ENCODE measurements around the gene PARD3.

PARD3 gene

DNA sequence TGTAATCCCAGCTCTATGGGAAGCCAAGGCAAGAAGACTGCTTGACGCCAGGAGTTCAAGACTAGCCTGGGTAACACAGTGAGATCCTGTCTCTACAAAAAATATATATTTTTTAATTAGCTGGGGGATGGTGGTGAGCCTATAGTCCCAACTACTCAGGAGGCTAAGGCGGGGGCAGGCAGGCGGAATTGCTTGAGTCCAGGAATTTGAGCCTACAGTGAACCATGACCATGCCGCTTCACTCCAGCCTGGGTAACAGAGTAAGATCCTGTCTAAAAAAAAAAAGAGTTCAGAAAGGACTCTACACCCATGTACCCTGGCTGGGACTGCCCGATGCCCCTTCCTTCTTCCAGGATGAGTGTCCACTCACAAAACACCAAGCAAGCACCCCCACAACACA, 648.7 kb downstream of the PARD3 start:
- DNase-seq = no peak

DNA sequence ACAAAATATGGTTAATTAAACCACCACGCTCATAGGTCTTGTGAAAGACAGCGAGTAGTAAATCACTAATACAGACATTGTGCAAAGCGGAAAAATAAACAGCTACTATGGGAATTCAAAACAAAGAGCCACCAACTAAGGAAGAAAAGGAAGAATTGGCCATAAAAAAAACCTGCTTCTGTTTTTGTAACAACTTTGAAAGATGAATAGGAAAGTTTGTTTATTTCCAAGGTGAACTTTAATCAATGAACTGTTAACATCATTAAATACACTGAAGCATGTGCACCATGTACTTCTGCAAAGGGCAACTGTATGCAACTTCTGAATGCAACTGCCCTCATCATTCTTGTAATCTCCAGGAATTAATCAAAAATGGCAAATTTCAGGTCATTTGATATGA, 651.1 kb downstream of the PARD3 start:
- DNase-seq = no peak

DNA sequence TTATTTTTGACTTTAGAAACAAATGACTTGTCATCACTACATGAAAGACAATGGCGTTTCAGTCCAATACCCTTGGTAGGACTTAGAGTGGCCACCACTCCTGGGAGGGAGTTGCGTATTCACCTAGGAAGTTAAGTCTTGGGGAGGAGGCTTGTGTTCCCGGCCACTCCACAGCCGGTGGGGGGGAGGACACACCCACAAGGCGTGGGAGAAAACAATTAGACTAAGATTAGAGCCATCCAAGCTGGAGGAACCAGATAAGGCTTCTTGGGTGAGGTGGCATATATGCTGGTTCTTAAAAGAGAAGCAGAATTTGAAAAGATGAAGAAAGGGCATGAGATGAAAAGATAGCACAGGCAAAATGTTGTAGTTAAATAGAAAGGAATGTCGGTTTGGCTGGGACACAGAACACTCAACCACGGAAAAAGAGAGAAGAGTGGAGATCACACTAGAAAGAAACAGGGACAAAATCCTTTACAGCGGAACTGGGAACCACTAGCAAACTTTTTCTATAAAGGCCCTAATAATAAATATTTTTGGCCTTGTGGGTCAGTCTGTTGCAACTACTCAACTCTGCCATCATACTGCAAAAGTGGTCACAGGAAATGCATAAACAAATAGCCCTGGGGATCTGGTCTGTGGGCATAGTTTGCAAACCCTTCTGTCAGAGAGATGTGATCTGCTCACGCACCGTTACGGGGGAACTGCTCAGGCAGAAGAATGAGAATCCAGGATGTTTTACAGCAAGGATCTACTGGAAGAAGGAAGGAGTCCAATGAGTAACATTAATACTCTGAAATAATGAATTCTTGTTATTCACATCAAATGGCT, 651.8 kb downstream of the PARD3 start:
- DNase-seq = no peak

DNA sequence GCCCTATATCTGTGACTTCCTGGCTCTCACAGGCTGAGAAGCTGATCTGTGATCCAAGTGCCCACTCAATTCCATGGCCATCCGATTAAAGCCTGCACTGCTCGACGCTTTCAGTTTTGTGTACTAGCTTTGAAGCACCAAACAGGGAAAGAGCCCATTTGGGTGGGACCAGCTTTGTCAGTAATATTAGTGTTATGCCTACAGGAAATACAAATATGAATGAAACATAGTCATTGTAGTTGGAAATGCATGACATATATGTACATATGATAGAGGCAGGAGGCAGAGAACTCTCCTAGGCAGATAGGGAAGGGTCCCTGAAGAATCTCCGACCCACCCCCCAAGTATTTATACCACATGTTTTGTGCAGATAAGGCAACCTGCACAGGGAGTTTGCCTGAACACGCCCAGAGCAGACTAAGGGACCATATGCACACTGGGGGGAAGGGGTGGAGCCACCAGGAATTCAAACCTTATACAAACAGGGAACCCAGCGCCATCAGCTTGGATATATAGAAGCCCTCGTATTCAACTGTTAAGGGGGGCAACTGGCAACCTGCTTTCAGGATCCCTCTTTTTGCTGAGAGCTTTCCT, 653.2 kb downstream of the PARD3 start:
- no peak for DNase-seq

DNA sequence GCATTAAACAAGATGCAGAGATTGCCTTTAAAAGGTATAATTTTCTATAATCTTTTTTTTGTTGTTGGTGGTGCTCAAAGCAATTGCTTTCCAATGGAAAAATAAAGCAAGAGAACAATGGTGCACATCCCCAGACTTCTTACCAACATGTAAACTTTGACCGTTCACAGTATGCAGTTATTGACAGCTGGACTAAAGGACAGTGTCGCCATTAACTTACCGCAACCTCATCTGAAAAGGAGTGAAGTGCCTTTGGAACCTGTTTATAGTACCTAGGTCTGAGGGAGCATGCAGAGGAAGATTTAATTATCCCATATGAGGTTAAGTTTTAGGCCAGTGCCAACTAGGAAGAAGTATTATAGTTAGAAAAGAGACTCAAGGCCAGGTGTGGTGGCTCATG, 654.5 kb downstream of the PARD3 start:
- DNase-seq = no peak

DNA sequence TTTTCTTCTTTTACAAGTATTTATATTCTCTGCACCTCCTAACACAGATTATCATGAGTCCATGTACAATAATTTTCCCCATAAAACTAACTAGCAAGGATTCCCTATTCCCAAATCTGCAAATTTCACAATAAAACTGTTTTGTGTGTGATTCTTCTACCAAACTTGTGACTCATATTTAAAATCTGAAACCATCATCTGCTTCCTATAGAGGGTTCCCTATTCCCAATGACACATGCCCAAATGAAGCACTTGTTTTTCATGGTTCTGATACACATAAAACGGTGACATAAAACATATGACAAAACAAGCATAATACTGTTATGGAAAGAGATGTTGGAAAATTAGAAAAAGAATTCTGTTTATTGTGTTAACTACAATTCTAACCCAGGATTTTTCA, 657.6 kb downstream of the PARD3 start:
- no peak for DNase-seq

DNA sequence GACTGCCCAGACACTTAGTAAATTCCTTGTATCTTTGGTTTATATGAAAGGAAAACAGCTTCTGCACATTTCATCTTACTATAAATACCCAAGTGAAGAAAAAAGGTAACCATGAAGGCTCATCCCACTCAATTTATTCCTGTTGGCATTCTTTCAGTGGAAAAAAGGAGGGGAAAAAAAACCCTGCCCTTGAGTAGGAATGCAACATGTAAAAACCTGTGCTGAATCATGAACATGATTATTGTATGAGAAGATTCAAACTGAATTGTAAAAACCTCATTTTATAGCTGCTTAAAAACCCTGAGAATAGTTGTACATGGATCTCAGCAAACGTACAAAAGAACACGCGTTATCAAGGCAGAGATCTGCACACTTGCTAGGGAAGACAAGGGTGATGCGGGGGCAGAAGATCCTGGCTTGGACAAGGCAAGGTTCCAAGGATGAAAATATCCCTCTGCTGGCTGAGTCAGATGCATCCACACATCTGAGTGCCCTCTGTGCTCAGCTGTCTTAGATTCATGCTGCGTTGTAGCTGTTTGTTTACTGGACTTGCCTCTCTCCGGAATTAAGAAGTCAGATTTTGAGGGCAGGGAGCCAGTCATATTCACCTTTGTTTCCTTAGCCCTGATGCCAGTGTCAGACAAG, 658.2 kb downstream of the PARD3 start:
- peak; percentile 3 for DNase-seq

DNA sequence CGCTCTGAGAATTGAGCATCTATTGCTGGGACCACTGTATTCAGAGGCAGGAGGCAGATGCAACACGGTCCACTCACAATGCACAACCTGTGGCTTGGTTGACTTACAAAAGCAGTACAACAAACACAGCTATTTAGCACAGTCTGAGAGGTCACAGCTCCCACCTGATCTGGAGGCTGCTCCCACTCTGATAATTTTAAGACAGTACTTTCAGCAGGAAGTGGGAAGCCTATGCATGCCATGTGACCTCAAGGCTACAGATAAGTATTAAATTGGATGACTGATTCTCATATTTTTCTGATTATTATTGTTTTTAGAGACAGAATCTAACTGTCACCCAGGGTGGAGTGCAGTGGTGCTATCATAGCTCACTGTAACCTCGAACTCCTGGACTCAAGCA, 659.3 kb downstream of the PARD3 start:
- no peak for DNase-seq

DNA sequence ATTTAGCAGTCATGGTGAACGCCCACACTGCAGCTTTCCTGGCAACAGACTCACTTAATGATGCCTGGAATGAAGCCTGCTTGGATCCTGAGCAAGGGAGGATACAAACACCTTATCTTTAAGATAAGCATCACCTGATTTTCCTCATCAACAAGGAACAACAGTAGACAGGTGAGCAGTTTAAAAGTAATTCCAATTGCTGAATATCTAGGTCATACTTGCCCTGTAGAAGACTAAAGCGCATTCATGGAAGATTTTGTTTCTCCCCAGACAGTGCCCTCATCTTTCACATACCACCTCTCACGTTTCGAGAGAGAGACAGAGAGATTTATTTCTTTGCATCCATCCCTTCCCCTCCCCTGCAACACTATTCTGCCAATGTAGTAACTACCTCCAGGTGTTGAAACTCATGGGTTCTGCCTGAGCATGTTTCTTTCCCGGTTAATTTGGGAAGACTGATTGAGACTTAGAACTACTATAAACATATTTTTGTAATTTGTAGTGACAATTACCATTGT, 660.7 kb downstream of the PARD3 start:
- DNase-seq = no peak

DNA sequence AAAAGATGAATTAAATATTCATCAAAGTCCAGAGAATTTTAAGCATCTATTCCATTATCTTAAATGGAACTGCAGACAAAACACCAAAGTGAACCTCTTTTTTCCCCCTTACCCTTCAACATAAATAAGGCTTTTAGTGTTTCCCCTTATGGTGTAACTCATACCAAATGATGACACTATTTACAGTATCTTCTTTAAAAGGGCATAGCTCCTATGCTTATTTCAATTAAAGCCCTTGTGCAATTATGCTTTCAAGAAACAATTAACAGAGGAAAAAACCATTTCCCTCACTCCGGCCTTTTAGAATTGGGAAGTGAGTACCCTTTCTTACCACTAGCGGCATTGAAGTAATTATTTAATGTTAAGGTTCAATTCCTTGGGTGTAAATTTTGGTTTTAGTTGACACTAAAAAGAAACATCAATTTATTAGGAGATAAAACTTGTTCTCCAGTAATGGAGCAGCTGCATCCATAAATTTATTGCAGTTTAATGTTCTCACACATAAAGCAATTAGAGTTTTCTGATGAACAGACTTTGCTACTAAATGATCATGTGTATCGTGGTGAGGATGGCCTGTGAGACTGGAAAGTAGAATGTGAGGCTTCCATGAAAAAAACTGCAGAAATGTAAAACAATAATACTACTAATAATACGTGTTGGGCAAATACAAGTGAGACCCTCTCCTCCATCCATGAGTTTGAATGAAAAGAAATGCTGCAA, 661.3 kb downstream of the PARD3 start:
- no peak for DNase-seq

DNA sequence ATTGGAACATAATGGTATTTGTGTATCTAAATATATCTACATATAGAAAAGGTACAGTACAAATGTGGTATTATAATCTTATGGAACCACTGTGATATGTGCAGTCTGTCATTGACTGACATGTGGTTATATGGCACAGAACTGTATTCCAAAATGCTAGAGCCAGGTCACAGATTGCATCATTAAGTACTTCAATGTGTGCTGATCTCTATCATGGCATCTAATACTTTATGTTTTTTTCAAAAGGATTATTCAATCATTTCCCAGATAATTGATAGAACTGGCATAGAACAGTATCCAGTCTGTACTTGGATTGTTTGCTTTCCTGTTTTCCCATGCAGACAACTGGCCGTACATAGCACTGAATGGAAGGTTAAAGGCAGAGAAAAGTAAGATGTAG, 662.7 kb downstream of the PARD3 start:
- DNase-seq = no peak

DNA sequence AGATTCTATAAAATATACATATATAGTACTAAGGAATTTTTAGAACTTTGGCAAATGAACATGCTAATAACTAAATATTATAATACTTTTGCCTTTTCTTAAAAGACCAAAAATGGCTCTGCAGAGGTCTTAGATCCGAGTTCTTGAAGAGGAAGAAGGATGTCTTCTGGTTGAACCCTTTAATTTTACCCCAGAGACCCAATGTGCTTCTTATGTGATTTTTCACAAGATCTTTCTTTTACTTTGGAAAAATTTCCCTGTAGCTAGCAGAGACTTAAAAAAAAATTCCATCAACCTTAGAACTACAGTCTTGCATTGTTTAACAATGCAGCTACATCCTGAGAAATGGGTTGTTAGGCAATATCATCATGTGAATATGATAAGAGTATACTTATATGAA, 663.2 kb downstream of the PARD3 start:
- DNase-seq = no peak

DNA sequence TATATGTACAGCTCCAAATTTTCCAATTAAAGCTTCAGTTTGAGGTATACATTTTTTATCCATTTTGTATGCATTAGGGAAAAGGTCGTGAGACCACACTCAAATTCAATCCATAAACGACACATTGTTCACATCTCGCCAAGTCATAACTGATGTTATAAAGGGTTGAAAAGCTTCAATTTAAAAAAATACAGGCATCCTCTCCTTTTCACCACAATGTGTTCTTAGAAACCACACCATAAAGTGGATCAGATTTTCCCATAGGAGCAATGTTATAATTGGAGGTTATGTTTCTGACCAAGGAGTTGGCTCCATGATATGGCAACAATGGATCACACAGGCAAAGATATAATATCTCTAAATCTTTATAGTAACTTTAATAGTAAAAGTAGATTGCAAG, 663.6 kb downstream of the PARD3 start:
- DNase-seq = no peak

DNA sequence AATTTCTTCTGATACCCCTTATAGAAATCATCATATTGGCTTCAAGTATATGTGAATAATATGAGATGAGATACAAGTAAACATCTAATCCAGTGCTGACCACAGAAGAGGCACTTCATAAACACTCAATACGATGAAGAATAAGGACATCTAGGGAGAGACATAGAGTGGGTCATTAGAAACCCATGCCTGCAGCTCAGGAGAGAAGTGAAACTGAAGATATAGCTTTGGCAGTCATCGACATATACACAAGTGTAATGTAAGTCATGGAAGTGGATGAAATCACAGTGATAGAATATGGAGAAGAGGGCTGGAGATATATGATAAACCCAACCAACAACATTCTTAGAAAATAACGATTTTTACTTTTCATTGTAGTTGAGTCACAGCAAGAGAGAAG, 665.0 kb downstream of the PARD3 start:
- no peak for DNase-seq

DNA sequence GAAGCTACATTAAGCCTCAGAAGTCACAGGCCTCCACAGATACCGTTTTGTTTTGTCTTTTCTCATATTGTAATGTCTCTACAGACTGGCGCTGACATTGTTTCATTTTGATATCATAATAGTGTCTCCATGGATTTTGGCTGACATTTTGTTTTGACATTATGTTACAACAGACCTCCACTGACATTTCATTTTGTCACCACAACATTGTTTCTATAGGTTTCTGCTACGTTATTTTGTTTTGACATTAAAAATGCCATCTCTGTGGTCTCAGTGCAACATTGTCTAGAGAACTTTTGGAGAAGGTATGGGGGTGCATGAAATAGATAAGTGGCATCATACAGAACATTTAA, 666.8 kb downstream of the PARD3 start:
- DNase-seq = no peak

DNA sequence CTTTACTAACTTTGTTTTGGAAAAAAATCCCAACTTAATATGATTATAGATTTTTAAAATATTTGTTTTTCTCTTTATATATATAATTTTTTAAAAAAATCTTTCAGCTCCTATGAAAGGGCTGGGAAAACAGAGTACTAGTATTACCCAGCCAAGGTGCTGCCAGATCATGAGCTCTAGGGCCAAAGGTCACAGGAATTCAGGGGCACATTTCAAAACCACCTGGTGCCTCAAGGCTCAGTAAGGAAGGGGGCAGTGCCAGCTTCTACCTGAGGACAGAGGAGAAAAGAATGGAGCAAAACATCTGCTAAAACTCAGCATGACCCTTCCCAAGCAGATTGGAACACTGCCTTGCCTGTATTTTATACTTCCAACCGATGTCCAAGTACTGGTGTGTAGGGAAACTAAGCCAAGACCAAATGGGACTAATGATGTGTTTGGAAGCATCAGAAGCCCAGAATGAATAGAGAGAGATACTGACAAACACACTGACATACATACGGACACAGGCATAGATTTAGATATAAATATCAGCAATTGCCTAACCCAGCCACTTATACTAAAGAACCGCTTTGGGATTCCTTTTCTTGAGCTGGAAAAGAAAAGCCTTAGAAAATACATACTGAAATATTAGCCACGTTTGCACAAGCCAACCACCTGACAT, 667.3 kb downstream of the PARD3 start:
- DNase-seq = no peak

DNA sequence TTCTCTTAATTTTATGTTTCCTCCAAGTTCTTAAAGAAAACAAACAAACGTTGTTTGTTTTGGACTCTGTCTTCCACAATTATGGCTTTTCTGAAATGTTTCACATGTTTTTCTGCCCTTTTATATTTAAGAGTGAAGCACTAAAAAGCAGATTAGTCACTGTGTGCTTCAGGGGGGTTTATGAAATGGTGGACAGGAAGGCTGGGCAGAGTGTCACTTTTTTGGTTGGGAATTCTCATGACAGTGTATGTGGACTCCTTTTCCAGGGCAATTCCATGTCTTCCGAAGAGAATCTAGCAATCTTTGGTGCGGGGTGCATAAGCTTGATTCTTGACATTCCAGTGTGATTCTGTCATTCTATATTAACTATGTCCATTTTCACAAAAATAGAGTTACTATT, 669.4 kb downstream of the PARD3 start:
- DNase-seq = no peak

DNA sequence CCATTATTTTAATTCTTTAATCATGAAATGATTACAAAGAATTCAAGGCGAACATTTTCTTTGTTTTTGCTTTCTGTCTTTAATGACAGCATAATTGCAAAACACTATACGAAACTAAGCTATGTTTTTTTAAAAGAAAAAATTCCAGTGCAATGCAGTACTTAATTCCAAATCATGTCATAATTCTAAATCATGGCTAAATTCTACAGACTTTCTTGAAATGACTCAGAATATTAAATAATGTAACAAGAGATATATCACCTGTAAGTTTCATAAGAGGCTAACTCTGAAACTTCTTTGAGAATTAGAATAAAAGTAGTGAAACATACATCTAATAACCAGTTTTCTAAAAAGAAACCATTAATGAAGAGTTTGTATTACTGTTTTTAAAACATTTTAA, 671.6 kb downstream of the PARD3 start:
- DNase-seq = no peak

DNA sequence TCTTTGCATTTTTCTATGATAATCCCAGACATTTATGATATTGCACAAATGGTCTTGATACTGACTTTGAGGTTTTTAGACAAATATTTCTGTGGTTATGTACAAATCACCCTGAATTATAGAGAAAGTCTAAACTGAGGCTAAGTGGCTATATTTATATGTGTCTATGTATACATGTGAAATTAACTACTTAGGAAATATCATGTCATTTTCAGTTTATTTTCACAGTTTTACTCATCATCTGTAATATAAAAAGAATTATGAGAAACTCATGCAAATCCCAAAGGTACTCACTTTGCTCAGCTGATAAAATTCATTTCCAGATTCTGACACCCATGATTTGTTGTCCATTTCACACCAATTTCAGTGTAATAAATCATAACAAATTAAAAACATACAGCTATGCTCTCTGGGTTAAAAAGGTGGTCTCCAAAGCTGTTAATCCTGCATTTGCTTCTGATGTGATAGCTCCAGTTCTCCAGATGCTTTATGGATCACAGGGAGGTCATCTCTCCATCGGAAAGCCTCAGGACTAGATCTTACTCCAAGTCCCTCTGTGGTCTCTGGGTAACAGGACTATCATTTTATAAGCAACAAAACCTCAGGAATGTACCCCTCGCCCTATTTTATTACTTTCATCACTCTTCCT, 673.9 kb downstream of the PARD3 start:
- DNase-seq = no peak

DNA sequence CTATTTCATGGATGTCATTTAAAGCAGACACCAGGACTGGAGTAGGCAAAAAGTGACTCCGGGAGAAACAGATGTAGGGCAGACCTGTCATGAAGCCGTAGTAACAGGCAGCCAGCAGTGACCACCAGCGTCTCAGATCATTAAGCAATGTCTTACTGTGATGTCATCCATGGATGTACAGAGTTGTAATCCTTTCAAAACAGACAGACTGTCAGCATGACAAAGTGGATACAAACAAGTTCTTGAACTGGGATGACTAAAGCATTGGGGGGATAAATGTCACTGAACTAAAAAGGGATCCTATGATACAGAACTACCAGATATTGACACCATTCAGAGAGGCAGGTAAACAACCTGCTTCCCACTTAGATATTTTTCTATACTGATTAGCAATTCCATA, 675.5 kb downstream of the PARD3 start:
- no peak for DNase-seq

DNA sequence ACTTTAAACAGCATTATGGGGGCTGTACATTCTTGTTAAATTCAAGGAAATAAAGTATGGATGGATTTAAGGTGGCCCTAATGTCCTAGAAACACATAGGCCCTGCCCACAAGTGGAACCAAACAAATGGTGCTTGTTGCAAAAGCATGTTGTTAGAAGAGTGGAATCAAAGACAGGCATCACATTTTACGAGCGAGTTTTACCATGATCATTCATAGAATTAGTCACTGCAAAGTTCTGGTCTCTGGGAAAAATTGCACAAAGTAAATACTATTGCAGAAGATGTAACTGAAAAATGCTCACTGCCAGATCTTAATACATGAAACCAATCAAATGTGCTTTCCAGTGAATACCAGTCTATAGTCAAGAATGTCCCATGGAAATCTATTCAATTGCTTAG, 677.1 kb downstream of the PARD3 start:
- no peak for DNase-seq

DNA sequence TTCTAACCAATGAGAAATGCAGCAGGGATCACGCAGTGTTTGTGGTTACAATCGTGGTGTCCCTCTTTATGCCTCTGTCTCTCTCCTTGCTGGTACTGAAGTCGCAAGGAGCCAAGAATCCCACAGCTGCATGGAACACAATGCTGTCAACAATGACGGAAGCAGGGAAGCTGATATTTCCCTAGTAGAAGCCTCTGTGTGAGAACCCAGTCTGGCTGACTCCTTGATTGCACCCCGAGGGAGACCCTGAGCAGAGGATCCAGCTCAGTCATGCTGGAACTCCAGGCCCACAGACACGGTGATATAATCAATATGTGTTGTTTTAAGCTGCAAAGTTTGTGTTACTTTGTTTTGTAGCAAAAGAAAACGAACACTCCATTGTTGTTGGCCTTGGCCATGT, 677.9 kb downstream of the PARD3 start:
- DNase-seq = no peak

DNA sequence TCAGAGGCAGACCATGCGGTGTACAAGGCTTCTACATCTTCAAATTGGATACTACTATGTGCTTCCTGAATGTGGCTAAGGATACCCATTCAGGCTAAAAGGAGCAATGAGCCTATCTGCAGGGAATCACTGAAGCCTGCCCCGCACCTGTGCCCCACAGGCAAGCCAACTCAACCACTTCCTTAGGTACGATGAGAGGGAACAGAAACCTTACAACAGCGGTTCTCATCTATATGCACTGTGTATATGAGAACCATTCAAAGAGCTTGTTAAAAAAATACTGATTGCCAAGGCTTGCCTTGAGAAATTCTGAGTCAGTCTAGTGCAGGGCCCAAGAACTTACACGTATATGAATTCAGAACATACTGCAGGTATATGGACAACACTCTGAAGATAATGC, 679.6 kb downstream of the PARD3 start:
- no peak for DNase-seq
